Cardiac muscle cell (in vitro differentiated cells and primary cell): ENCODE results near the gene LCN2. TPM values are rescaled to one million over a fixed set of nuclear protein-coding genes. Genes with fewer than 3 reads are reported as not detected.

Source experiments
- DNase-seq, 2 donors: peaks; one replicate each; pipeline versions ENCODE4 v3.0.0 to v3.0.0-alpha.2; 2010 to 2017; ENCODE audit warnings: low read depth in 1 of 2, low spot score in 1 of 2
- H3K27ac ChIP-seq: fragments of 200-600 bp; sonication (generic); 2 replicates; pipeline ENCODE4 v1.5.1; 2016
- H3K27me3 ChIP-seq: fragments of 200-600 bp; sonication (generic); 2 replicates; pipeline ENCODE4 v1.6.0; 2016; ENCODE audit warnings: control low read depth
- H3K36me3 ChIP-seq: fragments of 200-600 bp; sonication (generic); 2 replicates; pipeline ENCODE4 v1.5.1; 2016; ENCODE audit warnings: control low read depth
- H3K4me1 ChIP-seq: fragments of 200-600 bp; sonication (generic); 2 replicates; pipeline ENCODE4 v1.8.1; 2017; ENCODE audit warnings: low read depth, mild to moderate bottlenecking, mixed run types
- H3K4me3 ChIP-seq: fragments of 200-600 bp; sonication (generic); 2 replicates; pipeline ENCODE4 v1.5.1; 2016; ENCODE audit warnings: mild to moderate bottlenecking
- H3K9me3 ChIP-seq: fragments of 200-600 bp; sonication (generic); 2 replicates; pipeline ENCODE4 v1.5.1; 2017; ENCODE audit warnings: low read depth, mild to moderate bottlenecking, control low read depth
- CTCF ChIP-seq: IDR thresholded peaks from 2 replicates; pipeline ENCODE4 v1.5.1; 2012; ENCODE audit warnings: low read depth, mild to moderate bottlenecking, low read length
- polyA plus RNA-seq: library from polyadenylated mRNA; unstranded; fragments of >200 nt; fragmentation: Nextera tagmentation; extraction: Ambion mirVana; gene quantifications from 2 replicates; pipeline ENCODE4 v1.2.1, GENCODE V29; 2016
- total RNA-seq: library from RNA; depleted of rRNA; stranded (reverse); fragments of >200 nt; gene quantifications from 2 replicates; pipeline ENCODE4 v1.2.3, GENCODE V29; 2016

LCN2 gene
- total and polyA plus RNA-seq, 2 experiments from 2014 or later: not detected

GRCh38 chr9:128185979-128186965, 37.0 kb downstream of the LCN2 start:
- Histone ChIP-seq H3K4me1 (peaks cover 9% of the 10 kb centered on the region), H3K4me3 (no peak overlapping the region), H3K9me3 (no peaks in the 10 kb centered on the region), H3K27ac (no peak overlapping the region), H3K27me3 (no peaks in the 10 kb centered on the region), H3K36me3 (peaks cover 26% of the 10 kb centered on the region)
- no peak for TF ChIP-seq CTCF
- DNase-seq: no peak

GRCh38 chr9:128187361-128187760, 38.1 kb downstream of the LCN2 start:
- Histone ChIP-seq H3K27me3 (no peaks in the 10 kb centered on the region), H3K4me1 (peaks cover 9% of the 10 kb centered on the region), H3K27ac (no peak overlapping the region), H3K4me3 (no peak overlapping the region), H3K9me3 (no peaks in the 10 kb centered on the region), H3K36me3 (peaks cover 26% of the 10 kb centered on the region)
- DNase-seq: no peak
- TF ChIP-seq CTCF: no peak

GRCh38 chr9:128188209-128188608, 39.0 kb downstream of the LCN2 start:
- TF ChIP-seq CTCF: no peak
- Histone ChIP-seq H3K36me3 (peaks cover 21% of the 10 kb centered on the region), H3K27ac (no peak overlapping the region), H3K4me1 (peaks cover 9% of the 10 kb centered on the region), H3K4me3 (no peak overlapping the region), H3K9me3 (no peaks in the 10 kb centered on the region), H3K27me3 (no peaks in the 10 kb centered on the region)
- no peak for DNase-seq

- H3K36me3 ChIP-seq: peaks cover 13% of the 10 kb centered on the region
- no peaks in the 10 kb centered on the region for H3K27me3 ChIP-seq
- TF ChIP-seq CTCF: no peak
- H3K4me1 ChIP-seq: peaks cover 9% of the 10 kb centered on the region
- H3K4me3 ChIP-seq: peak overlapping the region; percentile 78
- DNase-seq: no peak
- H3K27ac ChIP-seq: peak overlapping the region; percentile 15
- H3K9me3 ChIP-seq: no peaks in the 10 kb centered on the region
These were observed 40.8 kb downstream of the LCN2 start for GRCh38 chr9:128190013-128190412.

GRCh38 chr9:128190516-128191405, 41.5 kb downstream of the LCN2 start:
- peaks cover 13% of the 10 kb centered on the region for H3K36me3 ChIP-seq
- H3K27me3 ChIP-seq: no peaks in the 10 kb centered on the region
- no peaks in the 10 kb centered on the region for H3K9me3 ChIP-seq
- peak in 1 of 2 donors; percentile 17 for DNase-seq
- peak overlapping the region; percentile 85 for H3K27ac ChIP-seq
- peak overlapping the region; percentile 78 for H3K4me3 ChIP-seq
- H3K4me1 ChIP-seq: peaks cover 9% of the 10 kb centered on the region
- TF ChIP-seq CTCF: no peak
